Pancreas (tissue), 10 donors: ENCODE measurements around the gene KAZN. TPM values are rescaled to one million over a fixed set of nuclear protein-coding genes. Genes with fewer than 3 reads are reported as not detected.

Source experiments
- ATAC-seq, 4 donors: fragments of 200-7000 bp; cut with Tn5 transposase; one replicate each; pipeline versions ENCODE4 v1.8.0 to v1.9.1; 2020; ENCODE audit warnings: mild to moderate bottlenecking in 4 of 4, moderate library complexity in 4 of 4
- DNase-seq, 6 donors: peaks; one replicate each; pipeline ENCODE4 v3.0.0-alpha.2; 2020
- FAIRE-seq: peaks from 2 replicates; lab custom pipeline; 2012; peaks lifted over from hg19 to GRCh38; lab: Jason Lieb, UNC
- H3K27ac ChIP-seq, 4 donors: fragments of 200-600 bp; sonication (generic); 1 replicate in 3 of 4; 2 replicates in 1 of 4; pipeline versions ENCODE4 v1.5.0 to v1.8.0; 2020
- H3K27me3 ChIP-seq, 4 donors: fragments of 200-600 bp; one replicate each; pipeline ENCODE4 v1.8.0; 2021
- H3K36me3 ChIP-seq, 3 donors: fragments of 200-600 bp; sonication (generic) in 1 of 3; one replicate each; pipeline versions ENCODE4 v1.5.0 to v1.8.0; 2020 to 2021
- H3K4me1 ChIP-seq, 3 donors: fragments of 200-600 bp; one replicate each; pipeline ENCODE4 v1.8.0; 2021
- H3K4me3 ChIP-seq, 4 donors: fragments of 200-600 bp; sonication (generic) in 2 of 4; one replicate each; pipeline versions ENCODE4 v1.5.0 to v1.8.0; 2020 to 2021
- H3K9me3 ChIP-seq, 4 donors: fragments of 200-600 bp; one replicate each; pipeline ENCODE4 v1.8.0; 2021
- CTCF ChIP-seq, 4 donors: fragments of 200-600 bp; sonication (generic) in 3 of 4; IDR thresholded peaks; one replicate each; pipeline versions ENCODE4 v1.5.0 to v1.8.0; 2021; ENCODE audit warnings: antibody characterized with exemption in 4 of 4
- WGBS, 2 donors: extraction: QIAGEN DNeasy Blood & Tissue Kit; methylation state at CpG; one replicate each; pipeline ENCODE4 v1.1.7; 2013; 5-methylcytosine and 5-hydroxymethylcytosine counted together
- intact Hi-C, 3 donors: fragments of 100-400 bp; cut with DNase I; formaldehyde crosslinking; loops; one replicate each; pipeline versions ENCODE4 v1.11.1 to v1.14.2; 2022
- polyA plus RNA-seq, 2 donors: library from polyadenylated mRNA; stranded (reverse); fragments of 200-250 nt; gene quantifications; one replicate each; pipeline ENCODE4 v1.2.3, GENCODE V29; 2013
- total RNA-seq, 6 donors: library from RNA; stranded (reverse); fragmentation: NEBNext Ultra II Directional in 4 of 6; extraction: Animal tissue kit (Norgen Biotek cat#: 25700) in 4 of 6; gene quantifications; one replicate each; pipeline versions ENCODE4 v1.2.1 to v1.2.4, GENCODE V29; 2021 to 2023
- donor health status: healthy with polysubstance abuse.
- donor health status: DM: no; HTN: no; CAD: no; lungs with moderate emphysema.
- donor health status: DM: no; HTN: no; CAD: no.
- donor health status: control.
- donor health status: control.
- donor health status: Bipolar disorder and iron deficiency.
- donor health status: DM: yes; HTN: yes; CAD: no.
- donor health status: DM: no; HTN: no; CAD: no.
- donor health status: DM: no; HTN: no; CAD: no.
- donor health status: DM: yes; HTN: yes; CAD: no.

The KAZN gene
- total and polyA plus RNA-seq, 8 donors, result 2.4 to 6.0 (median 4.1) TPM

- DNase-seq (no peak), ATAC-seq (no peak), FAIRE-seq (no peak)
- Histone ChIP-seq H3K27me3 (no peaks in the 10 kb centered on the region), H3K9me3 (no peaks in the 10 kb centered on the region), H3K36me3 (no peaks in the 10 kb centered on the region), H3K4me1 (no peaks in the 10 kb centered on the region), H3K4me3 (no peak overlapping the region), H3K27ac (no peak overlapping the region)
- no peak for TF ChIP-seq CTCF (IDR thresholded peaks at IDR 0.05)
- WGBS, 2 donors, result 83 to 91% methylated on average over 2 of the region's 2 CpGs
- intact Hi-C loops, result no loop called here
These were observed 245.9 kb downstream of the KAZN start for GRCh38 chr1:14844356-14844755.

DNA sequence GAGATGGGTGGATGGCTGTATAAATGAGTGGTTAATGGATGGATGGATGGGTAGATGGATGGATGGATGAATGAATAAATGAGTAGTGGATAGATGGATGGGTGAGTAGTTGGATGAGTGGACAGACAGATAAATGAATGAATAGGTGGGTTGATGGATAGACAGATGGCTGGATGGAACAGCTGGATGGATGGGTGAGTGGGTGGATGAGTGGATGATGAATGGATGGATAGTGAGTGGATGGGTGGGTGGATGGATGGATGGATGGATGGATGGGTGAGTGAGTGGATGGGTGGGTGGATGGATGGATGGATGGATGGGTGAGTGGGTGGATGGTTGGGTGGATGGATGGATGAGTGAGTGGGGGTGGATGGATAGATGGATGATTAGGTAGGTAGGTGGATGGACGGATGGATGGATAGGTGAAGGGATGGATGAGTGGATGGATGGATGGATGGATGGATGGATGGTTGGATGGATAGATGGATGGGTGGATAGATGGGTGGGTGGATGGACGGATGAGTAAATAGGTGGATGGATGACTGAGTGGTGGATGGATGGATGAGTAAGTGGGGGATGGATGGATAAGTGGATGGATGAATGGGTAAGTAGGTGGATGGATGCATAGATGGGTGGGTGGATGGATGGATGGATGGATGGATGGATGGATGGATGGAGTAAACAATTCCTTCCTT lies 246.6 kb downstream of the KAZN start:
- Histone ChIP-seq H3K4me3 (no peak overlapping the region), H3K9me3 (no peaks in the 10 kb centered on the region), H3K4me1 (no peaks in the 10 kb centered on the region), H3K36me3 (no peaks in the 10 kb centered on the region), H3K27ac (no peak overlapping the region), H3K27me3 (no peaks in the 10 kb centered on the region)
- 79 to 83% methylated on average over 2 of the region's 2 CpGs for WGBS, 2 donors
- DNase-seq, result no peak
- no peak for TF ChIP-seq CTCF (IDR thresholded peaks at IDR 0.05)
- intact Hi-C loops, result no loop called here
- ATAC-seq, result no peak
- no peak for FAIRE-seq

DNA sequence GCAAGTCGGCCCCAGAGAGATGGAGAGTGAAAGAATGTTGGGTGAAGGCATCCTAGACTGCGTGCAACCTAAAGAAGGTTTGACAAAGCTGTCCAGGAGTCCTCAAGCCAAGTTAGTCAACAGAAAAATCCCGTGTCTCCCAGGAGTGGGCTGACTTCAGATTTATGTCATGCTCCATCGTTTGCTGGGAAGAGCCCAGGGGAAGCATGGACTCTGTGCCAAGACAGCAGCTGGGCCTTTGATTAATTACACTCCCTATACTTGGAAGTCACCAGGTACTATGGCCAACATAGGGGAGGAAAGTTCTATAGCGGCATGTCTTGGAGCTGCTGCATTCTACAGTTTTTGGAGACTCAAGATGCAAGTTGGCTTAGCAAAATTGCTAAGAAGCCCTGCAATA lies 247.4 kb downstream of the KAZN start:
- ATAC-seq (no peak), FAIRE-seq (no peak), DNase-seq (no peak)
- Histone ChIP-seq H3K27me3 (no peaks in the 10 kb centered on the region), H3K4me3 (no peak overlapping the region), H3K4me1 (peaks cover 0 to 7% (median 0%) of the 10 kb centered on the region in 3 donors), H3K36me3 (no peaks in the 10 kb centered on the region), H3K9me3 (no peaks in the 10 kb centered on the region), H3K27ac (no peak overlapping the region)
- no peak for TF ChIP-seq CTCF (IDR thresholded peaks at IDR 0.05)
- 71 to 77% methylated on average over 5 of the region's 5 CpGs for WGBS, 2 donors
- intact Hi-C loops, result no loop called here

- DNase-seq, result no peak
- H3K27ac ChIP-seq, result no peak overlapping the region
- peaks cover 3 to 15% (median 6%) of the 10 kb centered on the region in 3 donors for H3K4me1 ChIP-seq
- no peaks in the 10 kb centered on the region for H3K27me3 ChIP-seq
- intact Hi-C loops, result no loop called here
- TF ChIP-seq CTCF (IDR thresholded peaks at IDR 0.05), result no peak
- WGBS, 2 donors, result 82 to 83% methylated on average over 4 of the region's 4 CpGs
- no peak for FAIRE-seq
- H3K4me3 ChIP-seq, result no peak overlapping the region
- no peaks in the 10 kb centered on the region for H3K9me3 ChIP-seq
- H3K36me3 ChIP-seq, result no peaks in the 10 kb centered on the region
- ATAC-seq, result no peak
These were observed 248.2 kb downstream of the KAZN start for GRCh38 chr1:14846688-14847087.

GRCh38 chr1:14848203-14848602 lies 249.7 kb downstream of the KAZN start:
- Histone ChIP-seq H3K4me3 (no peak overlapping the region), H3K27me3 (no peaks in the 10 kb centered on the region), H3K4me1 (peaks cover 10 to 27% (median 15%) of the 10 kb centered on the region in 3 donors), H3K36me3 (no peaks in the 10 kb centered on the region), H3K27ac (no peak overlapping the region), H3K9me3 (no peaks in the 10 kb centered on the region)
- DNase-seq (no peak), FAIRE-seq (no peak), ATAC-seq (no peak)
- intact Hi-C loops, result no loop called here
- WGBS, 2 donors, result 94% methylated on average over 6 of the region's 6 CpGs
- no peak for TF ChIP-seq CTCF (IDR thresholded peaks at IDR 0.05)
